ENCODE measurements around the gene SFI1.

DNA sequence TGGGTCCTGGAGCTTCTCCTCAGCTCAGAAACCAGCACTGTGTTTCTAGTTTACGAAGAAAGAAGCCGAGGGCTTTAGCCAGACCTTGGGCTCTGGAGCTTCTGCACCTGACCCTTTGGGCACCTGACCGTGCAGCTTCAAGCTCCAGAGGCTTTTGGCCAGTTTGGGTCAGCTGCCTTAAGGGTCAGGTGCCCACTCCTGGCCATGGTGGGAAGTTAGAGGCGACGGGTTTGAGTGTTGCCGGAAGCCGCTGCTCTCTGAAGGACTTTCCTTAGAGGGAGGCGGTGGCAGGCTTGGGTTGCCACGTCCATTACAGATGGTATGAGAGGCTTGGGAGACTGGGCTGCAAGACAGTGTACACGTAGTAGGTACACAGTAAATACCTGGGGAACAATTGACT is 113.4 kb downstream of the SFI1 start:
- TF ChIP-seq, protein P1, sequence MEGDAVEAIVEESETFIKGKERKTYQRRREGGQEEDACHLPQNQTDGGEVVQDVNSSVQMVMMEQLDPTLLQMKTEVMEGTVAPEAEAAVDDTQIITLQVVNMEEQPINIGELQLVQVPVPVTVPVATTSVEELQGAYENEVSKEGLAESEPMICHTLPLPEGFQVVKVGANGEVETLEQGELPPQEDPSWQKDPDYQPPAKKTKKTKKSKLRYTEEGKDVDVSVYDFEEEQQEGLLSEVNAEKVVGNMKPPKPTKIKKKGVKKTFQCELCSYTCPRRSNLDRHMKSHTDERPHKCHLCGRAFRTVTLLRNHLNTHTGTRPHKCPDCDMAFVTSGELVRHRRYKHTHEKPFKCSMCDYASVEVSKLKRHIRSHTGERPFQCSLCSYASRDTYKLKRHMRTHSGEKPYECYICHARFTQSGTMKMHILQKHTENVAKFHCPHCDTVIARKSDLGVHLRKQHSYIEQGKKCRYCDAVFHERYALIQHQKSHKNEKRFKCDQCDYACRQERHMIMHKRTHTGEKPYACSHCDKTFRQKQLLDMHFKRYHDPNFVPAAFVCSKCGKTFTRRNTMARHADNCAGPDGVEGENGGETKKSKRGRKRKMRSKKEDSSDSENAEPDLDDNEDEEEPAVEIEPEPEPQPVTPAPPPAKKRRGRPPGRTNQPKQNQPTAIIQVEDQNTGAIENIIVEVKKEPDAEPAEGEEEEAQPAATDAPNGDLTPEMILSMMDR (IDR thresholded peaks at IDR 0.05; ENCODE audit: low read depth, low read length, missing input control) = no peak
- TF ChIP-seq SP1 (IDR thresholded peaks at IDR 0.05) (no peak), RAD21 (IDR thresholded peaks at IDR 0.05) (no peak), NR2F2 (IDR thresholded peaks at IDR 0.05) (no peak)
- TF ChIP-seq, protein P2, sequence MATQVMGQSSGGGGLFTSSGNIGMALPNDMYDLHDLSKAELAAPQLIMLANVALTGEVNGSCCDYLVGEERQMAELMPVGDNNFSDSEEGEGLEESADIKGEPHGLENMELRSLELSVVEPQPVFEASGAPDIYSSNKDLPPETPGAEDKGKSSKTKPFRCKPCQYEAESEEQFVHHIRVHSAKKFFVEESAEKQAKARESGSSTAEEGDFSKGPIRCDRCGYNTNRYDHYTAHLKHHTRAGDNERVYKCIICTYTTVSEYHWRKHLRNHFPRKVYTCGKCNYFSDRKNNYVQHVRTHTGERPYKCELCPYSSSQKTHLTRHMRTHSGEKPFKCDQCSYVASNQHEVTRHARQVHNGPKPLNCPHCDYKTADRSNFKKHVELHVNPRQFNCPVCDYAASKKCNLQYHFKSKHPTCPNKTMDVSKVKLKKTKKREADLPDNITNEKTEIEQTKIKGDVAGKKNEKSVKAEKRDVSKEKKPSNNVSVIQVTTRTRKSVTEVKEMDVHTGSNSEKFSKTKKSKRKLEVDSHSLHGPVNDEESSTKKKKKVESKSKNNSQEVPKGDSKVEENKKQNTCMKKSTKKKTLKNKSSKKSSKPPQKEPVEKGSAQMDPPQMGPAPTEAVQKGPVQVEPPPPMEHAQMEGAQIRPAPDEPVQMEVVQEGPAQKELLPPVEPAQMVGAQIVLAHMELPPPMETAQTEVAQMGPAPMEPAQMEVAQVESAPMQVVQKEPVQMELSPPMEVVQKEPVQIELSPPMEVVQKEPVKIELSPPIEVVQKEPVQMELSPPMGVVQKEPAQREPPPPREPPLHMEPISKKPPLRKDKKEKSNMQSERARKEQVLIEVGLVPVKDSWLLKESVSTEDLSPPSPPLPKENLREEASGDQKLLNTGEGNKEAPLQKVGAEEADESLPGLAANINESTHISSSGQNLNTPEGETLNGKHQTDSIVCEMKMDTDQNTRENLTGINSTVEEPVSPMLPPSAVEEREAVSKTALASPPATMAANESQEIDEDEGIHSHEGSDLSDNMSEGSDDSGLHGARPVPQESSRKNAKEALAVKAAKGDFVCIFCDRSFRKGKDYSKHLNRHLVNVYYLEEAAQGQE (IDR thresholded peaks at IDR 0.05) = no peak
- TF ChIP-seq, protein P3, sequence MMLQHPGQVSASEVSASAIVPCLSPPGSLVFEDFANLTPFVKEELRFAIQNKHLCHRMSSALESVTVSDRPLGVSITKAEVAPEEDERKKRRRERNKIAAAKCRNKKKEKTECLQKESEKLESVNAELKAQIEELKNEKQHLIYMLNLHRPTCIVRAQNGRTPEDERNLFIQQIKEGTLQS (IDR thresholded peaks at IDR 0.05) = no peak
- TF ChIP-seq, protein P4, sequence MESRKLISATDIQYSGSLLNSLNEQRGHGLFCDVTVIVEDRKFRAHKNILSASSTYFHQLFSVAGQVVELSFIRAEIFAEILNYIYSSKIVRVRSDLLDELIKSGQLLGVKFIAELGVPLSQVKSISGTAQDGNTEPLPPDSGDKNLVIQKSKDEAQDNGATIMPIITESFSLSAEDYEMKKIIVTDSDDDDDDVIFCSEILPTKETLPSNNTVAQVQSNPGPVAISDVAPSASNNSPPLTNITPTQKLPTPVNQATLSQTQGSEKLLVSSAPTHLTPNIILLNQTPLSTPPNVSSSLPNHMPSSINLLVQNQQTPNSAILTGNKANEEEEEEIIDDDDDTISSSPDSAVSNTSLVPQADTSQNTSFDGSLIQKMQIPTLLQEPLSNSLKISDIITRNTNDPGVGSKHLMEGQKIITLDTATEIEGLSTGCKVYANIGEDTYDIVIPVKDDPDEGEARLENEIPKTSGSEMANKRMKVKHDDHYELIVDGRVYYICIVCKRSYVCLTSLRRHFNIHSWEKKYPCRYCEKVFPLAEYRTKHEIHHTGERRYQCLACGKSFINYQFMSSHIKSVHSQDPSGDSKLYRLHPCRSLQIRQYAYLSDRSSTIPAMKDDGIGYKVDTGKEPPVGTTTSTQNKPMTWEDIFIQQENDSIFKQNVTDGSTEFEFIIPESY (IDR thresholded peaks at IDR 0.05) = no peak

Data from liver (tissue), 3 donors.